Sigmoid colon (tissue), 7 donors: ENCODE measurements around the gene LDLRAD4. TPM values are rescaled to one million over a fixed set of nuclear protein-coding genes. Genes with fewer than 3 reads are reported as not detected.
A peak's percentile ranks its signal among the peaks of the same experiment; 100 is the strongest.

Experiments
- DNase-seq: peaks from one replicate; pipeline ENCODE4 v3.0.0-alpha.2; 2019
- H3K27ac ChIP-seq, 4 donors: fragments of 200-600 bp; sonication (generic); one replicate each; pipeline ENCODE4 v1.5.1; 2016 to 2019; ENCODE audit warnings: mild to moderate bottlenecking in 1 of 4
- H3K27me3 ChIP-seq, 3 donors: fragments of 200-600 bp; sonication (generic); one replicate each; pipeline ENCODE4 v1.5.1; 2019; ENCODE audit warnings: mild to moderate bottlenecking in 1 of 3
- H3K36me3 ChIP-seq, 4 donors: fragments of 200-600 bp; sonication (generic); one replicate each; pipeline ENCODE4 v1.5.1; 2016 to 2019
- H3K4me1 ChIP-seq, 4 donors: fragments of 200-600 bp; sonication (generic); one replicate each; pipeline ENCODE4 v1.5.1; 2017 to 2019
- H3K4me3 ChIP-seq, 4 donors: fragments of 200-600 bp; sonication (generic); one replicate each; pipeline ENCODE4 v1.5.1; 2017 to 2019; ENCODE audit warnings: mild to moderate bottlenecking in 2 of 4, moderate library complexity in 1 of 4
- H3K9me3 ChIP-seq, 4 donors: fragments of 200-600 bp in 3 of 4; sonication (generic) in 3 of 4; one replicate each; pipeline versions ENCODE4 v1.5.1 to v1.6.1; 2013 to 2019
- EP300 ChIP-seq, 4 donors: sonication (generic); formaldehyde crosslinking; IDR thresholded peaks; one replicate each; pipeline ENCODE4 v1.6.1; 2017; ENCODE audit warnings: antibody characterized with exemption in 4 of 4
- POLR2A ChIP-seq, 2 donors: fragments of 450-650 bp; IDR thresholded peaks; one replicate each; pipeline ENCODE4 v1.6.1; 2016; ENCODE audit warnings: antibody characterized with exemption in 2 of 2, mild to moderate bottlenecking in 2 of 2, moderate library complexity in 2 of 2
- POLR2AphosphoS5 ChIP-seq, 4 donors: sonication (generic); formaldehyde crosslinking; IDR thresholded peaks; one replicate each; pipeline ENCODE4 v1.6.1; 2017; ENCODE audit warnings: antibody characterized with exemption in 4 of 4
- WGBS, 2 donors: extraction: QIAGEN DNeasy Blood & Tissue Kit; methylation state at CpG; one replicate each; pipeline ENCODE4 v1.1.7; 2013; 5-methylcytosine and 5-hydroxymethylcytosine counted together
- intact Hi-C: fragments of 100-400 bp; cut with DNase I; formaldehyde crosslinking; loops from one replicate; pipeline ENCODE4 v1.15.1; 2023
- polyA plus RNA-seq, 3 donors: library from polyadenylated mRNA; stranded (reverse); fragments of 200-250 nt; gene quantifications; one replicate each; pipeline ENCODE4 v1.2.3, GENCODE V29; 2013
- total RNA-seq, 4 donors: library from RNA; depleted of rRNA; stranded (reverse); fragments of >200 nt; gene quantifications; one replicate each; pipeline ENCODE4 v1.1.0, GENCODE V29; 2016
- TF ChIP-seq, protein P1 (sequence below), 4 experiments: fragments of 450-650 bp in 3 of 4; fragments of 200-600 bp in 1 of 4; IDR thresholded peaks; one replicate each; pipeline ENCODE4 v1.5.1; 2016 to 2019; ENCODE audit warnings: antibody characterized with exemption in 4 of 4, mild to moderate bottlenecking in 3 of 4, moderate library complexity in 2 of 4
- donor health status: healthy with polysubstance abuse.
- donor health status: Bipolar disorder and iron deficiency.
- donor health status: healthy.

The LDLRAD4 gene
- total and polyA plus RNA-seq, 7 donors, result 1.2 to 28.2 (median 17.2) TPM

DNA sequence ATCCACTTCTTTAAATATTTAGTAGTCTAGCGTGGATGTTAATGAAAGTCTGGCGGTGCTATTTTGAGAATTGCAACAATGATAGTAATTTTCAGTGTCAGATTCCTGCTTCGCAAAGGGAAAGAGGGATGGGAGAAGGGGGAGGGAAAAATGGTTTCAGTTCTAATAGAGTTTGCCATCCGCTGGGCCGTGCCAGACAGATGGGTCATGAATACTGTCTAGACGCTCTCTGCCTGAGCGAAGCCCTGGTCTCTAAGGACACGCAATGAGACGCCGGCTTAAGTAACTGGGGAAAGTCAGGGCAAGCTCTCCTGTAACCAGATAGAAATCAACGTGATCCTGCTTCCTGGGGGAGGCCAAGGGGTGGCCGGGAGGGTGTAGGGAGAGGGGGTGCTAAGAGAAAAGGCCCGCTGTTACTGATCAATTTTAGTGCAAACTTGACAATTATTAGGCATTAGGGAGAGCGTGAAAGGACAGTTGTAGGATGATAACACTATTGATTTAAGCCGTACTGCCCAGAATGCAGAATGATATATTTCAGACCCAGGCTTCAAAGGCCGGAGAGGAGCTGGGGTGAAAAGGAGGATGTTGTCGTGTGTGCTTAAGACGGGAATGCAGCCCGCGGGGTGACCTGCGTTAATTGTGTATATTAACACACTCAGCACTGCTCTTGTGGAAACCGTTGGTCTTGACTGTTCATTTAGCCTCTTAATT is 229.2 kb downstream of the LDLRAD4 start:
- 71 to 86% methylated on average over 22 of the region's 22 CpGs for WGBS, 2 donors
- no peaks in the 10 kb centered on the region for H3K9me3 ChIP-seq
- H3K36me3 ChIP-seq, result no peaks in the 10 kb centered on the region
- no peak for DNase-seq
- intact Hi-C loops, result loop anchor here (5.0 kb wide), 1 partner anchor 225 kb away; no protein-coding TSS in a partner anchor
- TF ChIP-seq POLR2AphosphoS5 (IDR thresholded peaks at IDR 0.05) (peak in 2 of 4 donors; percentile 16 to 29), POLR2A (IDR thresholded peaks at IDR 0.05) (no peak), EP300 (IDR thresholded peaks at IDR 0.05) (no peak)
- TF ChIP-seq, protein P1, sequence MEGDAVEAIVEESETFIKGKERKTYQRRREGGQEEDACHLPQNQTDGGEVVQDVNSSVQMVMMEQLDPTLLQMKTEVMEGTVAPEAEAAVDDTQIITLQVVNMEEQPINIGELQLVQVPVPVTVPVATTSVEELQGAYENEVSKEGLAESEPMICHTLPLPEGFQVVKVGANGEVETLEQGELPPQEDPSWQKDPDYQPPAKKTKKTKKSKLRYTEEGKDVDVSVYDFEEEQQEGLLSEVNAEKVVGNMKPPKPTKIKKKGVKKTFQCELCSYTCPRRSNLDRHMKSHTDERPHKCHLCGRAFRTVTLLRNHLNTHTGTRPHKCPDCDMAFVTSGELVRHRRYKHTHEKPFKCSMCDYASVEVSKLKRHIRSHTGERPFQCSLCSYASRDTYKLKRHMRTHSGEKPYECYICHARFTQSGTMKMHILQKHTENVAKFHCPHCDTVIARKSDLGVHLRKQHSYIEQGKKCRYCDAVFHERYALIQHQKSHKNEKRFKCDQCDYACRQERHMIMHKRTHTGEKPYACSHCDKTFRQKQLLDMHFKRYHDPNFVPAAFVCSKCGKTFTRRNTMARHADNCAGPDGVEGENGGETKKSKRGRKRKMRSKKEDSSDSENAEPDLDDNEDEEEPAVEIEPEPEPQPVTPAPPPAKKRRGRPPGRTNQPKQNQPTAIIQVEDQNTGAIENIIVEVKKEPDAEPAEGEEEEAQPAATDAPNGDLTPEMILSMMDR (IDR thresholded peaks at IDR 0.05), result no peak
- no peaks in the 10 kb centered on the region for H3K27me3 ChIP-seq
- H3K4me3 ChIP-seq, result peak overlapping the region in 3 of 4 donors; percentile 23 to 30 (median 24)
- H3K27ac ChIP-seq, result peak overlapping the region; percentile 10 to 74 (median 40)
- H3K4me1 ChIP-seq, result peaks cover 0 to 51% (median 35%) of the 10 kb centered on the region in 4 donors

DNA sequence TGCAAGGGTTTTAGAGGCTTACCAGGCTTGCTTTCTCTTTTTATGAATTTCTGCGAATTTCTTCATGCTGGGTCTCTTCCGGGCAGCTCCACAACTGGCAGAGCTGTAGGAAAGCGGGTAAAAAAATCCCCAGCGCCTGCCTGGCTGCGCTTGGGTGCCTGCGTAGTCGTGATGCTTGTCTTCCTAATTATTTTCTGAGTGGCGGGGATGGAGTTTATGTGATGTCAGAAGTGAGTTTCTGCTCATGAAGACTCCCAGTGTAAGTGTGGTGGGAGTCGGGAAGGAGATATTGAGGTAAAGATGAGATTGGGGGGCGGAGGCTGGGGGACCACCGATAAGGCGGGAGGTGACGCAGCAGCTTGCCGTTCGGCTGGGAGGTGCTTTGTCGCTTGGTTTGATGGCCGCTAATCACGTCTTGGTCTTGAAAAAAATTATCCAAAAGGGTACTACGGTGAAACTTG is 229.8 kb downstream of the LDLRAD4 start:
- WGBS, 2 donors, result 86 to 89% methylated on average over 19 of the region's 19 CpGs
- Histone ChIP-seq H3K4me3 (no peak overlapping the region), H3K4me1 (peaks cover 0 to 56% (median 36%) of the 10 kb centered on the region in 4 donors), H3K36me3 (no peaks in the 10 kb centered on the region), H3K27me3 (no peaks in the 10 kb centered on the region), H3K27ac (peak overlapping the region in 2 of 4 donors; percentile 27 to 74), H3K9me3 (no peaks in the 10 kb centered on the region)
- DNase-seq, result no peak
- TF ChIP-seq POLR2A (IDR thresholded peaks at IDR 0.05), result no peak
- TF ChIP-seq EP300 (IDR thresholded peaks at IDR 0.05), result no peak
- TF ChIP-seq POLR2AphosphoS5 (IDR thresholded peaks at IDR 0.05), result no peak
- TF ChIP-seq, protein P1 (IDR thresholded peaks at IDR 0.05), result no peak
- intact Hi-C loops, result loop anchor here (5.0 kb wide), 1 partner anchor 226 kb away; no protein-coding TSS in a partner anchor

DNA sequence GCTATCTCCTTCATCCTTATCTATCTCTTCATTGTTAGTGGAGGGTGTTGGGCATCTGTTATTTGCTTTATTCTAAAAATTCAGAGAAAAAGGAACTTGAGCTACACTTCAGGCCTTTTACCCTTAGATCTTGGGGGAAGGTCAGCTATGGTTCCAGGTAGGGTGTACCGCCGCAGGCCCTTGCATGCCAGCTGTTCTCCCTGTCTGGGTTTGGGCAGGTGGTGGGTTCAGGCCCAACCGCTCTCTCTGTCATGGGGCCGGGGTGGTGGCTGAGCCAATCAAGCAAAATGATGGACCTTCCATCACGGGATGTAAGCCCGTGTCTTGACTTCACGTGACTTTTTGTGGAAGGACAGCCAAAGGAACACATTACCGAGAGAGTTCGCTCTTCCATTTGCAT is 231.1 kb downstream of the LDLRAD4 start:
- Histone ChIP-seq H3K4me3 (no peak overlapping the region), H3K36me3 (no peaks in the 10 kb centered on the region), H3K4me1 (peaks cover 0 to 56% (median 36%) of the 10 kb centered on the region in 4 donors), H3K27me3 (no peaks in the 10 kb centered on the region), H3K27ac (no peak overlapping the region), H3K9me3 (no peaks in the 10 kb centered on the region)
- intact Hi-C loops, result loop anchor here (5.0 kb wide), 2 partner anchors 88 to 227 kb away; no protein-coding TSS in a partner anchor
- TF ChIP-seq, protein P1 (IDR thresholded peaks at IDR 0.05), result no peak
- no peak for TF ChIP-seq EP300 (IDR thresholded peaks at IDR 0.05)
- no peak for TF ChIP-seq POLR2A (IDR thresholded peaks at IDR 0.05)
- no peak for TF ChIP-seq POLR2AphosphoS5 (IDR thresholded peaks at IDR 0.05)
- DNase-seq, result no peak
- 96 to 98% methylated on average over 9 of the region's 9 CpGs for WGBS, 2 donors

DNA sequence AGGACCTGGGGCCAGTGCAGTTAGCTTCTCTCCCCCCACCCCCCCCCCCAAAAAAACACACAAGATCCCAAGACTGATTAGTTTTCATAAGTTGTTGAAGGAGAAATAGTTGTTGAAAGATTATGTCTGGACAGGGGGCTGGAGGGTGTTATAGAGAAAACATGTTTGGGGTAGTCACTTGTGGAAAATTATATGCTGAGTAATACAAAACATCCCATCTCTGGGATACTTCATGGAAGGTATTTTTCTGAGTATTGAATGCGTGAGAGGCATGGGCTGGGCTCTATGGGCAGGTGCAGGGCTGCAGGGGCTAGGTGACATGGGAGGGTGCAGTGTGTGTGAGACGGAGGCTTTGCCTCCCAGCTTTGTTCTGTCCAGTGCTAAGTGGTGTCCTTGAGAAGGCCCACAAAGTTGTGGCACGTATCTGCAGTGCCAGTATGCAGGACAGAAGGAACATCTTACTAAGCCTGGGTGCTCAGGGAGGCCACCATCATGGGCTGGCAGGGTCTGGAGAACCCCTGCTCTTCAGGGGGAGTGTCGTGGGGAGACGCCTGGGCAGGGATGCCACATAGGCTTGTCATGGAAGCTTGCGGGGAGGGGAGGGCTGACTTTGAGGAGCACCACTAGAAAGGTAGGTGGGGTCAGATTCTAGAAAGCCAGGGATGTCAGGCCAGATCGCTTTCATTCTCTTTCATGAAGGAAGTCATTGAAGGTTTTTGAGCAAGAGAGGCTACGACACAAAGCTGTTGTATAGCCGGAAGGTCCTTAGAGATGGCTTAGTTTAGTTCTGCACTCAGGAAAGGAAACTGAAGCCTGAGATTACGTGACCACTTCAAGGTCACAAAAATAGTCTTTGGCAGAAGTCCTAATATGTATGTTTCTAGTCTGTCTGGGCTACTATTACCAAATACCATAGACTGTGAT is 232.0 kb downstream of the LDLRAD4 start:
- Histone ChIP-seq H3K36me3 (no peaks in the 10 kb centered on the region), H3K4me1 (peaks cover 0 to 57% (median 36%) of the 10 kb centered on the region in 4 donors), H3K27ac (no peak overlapping the region), H3K4me3 (no peak overlapping the region), H3K27me3 (no peaks in the 10 kb centered on the region), H3K9me3 (no peaks in the 10 kb centered on the region)
- intact Hi-C loops, result loop anchor here (5.0 kb wide), 1 partner anchor 87 kb away; no protein-coding TSS in a partner anchor
- peak; percentile 56 for DNase-seq
- 71 to 84% methylated on average over 10 of the region's 10 CpGs for WGBS, 2 donors
- no peak for TF ChIP-seq EP300 (IDR thresholded peaks at IDR 0.05)
